ENCODE data around the gene LPAR6. TPM values are rescaled to one million over a fixed set of nuclear protein-coding genes. Genes with fewer than 3 reads are reported as not detected.
A peak's percentile ranks its signal among the peaks of the same experiment; 100 is the strongest.
"Not testable (repeated sequence)": the region's sequence is repeated elsewhere in the genome, so short reads cannot be mapped to it uniquely, and the experiment has no call there.

Gene LPAR6
- 5.5 and 8.8 TPM in 2 replicates for total RNA-seq (2014; rRNA removed; shearing (Covaris generic))

DNA sequence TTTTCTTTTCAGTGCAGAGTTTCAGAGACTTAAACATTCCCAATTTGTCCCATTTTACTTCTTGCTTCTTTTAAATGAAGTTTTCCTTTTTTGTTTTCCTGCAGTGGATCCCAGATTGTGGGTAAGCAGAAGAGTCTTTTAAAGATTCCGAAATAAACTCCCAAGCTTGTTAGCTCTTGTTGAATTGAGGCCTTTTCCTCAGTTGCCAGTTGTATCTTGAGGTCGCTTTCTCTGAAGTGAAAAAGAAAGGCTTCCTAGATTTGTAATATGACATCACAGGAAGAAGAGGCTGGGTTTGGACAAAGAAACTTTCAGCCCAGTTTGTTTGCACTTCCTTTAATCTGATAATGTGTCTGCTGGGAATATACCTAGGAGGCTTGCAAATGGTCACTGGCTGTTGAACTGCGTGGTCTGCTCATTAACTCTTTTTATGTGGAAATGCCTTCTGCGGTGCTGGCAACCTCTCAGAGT is at the start of gene LPAR6:
Gene LPAR6 (minus strand): TSS at position 233 of the 471 bp plus-strand sequence. CDS start 690 bp downstream, outside the sequence.
- no peaks in the 10 kb centered on the region for H3K27me3 ChIP-seq (ENCODE audit: control insufficient read depth, insufficient read depth, low read length)
- DNase-seq, result peak; percentile 2
- no peaks in the 10 kb centered on the region for H3K36me3 ChIP-seq (replicated peaks; ENCODE audit: control insufficient read depth, insufficient read depth, low read length)
- peak within 1 kb of the TSS; percentile 50 for H3K4me3 ChIP-seq (ENCODE audit: insufficient read depth, low read depth, low read length)

DNA sequence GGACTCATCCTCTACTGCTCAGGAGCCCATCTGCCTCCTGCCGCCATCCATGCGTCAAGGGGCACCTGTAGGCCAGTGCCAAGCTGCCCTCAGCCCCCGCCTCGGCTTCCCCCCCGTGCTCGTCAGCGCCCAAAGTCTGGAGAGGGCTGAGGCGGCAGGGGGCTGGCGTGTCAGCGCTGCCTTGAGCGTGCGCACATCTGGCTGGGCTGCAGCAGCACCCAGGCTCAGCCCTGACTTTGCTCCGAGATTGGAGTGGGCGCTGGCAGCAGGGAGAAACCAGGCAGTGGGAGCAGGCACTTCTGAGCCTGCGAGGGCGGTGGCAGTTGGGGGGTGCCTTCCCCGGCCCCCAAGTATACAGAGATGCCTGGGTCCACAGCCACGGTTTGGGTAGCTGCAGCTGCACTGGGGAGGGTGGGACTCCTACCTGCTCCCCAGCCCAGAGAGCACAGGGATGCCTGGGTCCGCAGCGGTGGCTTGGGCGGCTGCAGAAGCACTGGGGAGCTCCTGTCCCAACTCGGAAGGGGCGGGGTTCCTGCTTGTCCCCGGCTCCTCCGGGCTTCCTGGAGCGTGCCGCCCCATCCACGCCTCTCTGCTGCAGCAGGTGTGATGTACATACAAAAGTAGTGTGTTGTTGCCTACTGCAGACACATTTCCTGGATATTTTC is 44.8 kb upstream of the LPAR6 start:
- Histone ChIP-seq H3K4me3 (ENCODE audit: insufficient read depth, low read depth, low read length) (no peak overlapping the region), H3K27me3 (ENCODE audit: control insufficient read depth, insufficient read depth, low read length) (no peaks in the 10 kb centered on the region), H3K36me3 (replicated peaks; ENCODE audit: control insufficient read depth, insufficient read depth, low read length) (no peaks in the 10 kb centered on the region)
- peak; percentile 10 for DNase-seq

GRCh38 chr13:48456546-48456945 is 43.6 kb upstream of the LPAR6 start:
- H3K27me3 ChIP-seq (ENCODE audit: control insufficient read depth, insufficient read depth, low read length), result no peaks in the 10 kb centered on the region
- no peaks in the 10 kb centered on the region for H3K36me3 ChIP-seq (replicated peaks; ENCODE audit: control insufficient read depth, insufficient read depth, low read length)
- H3K4me3 ChIP-seq (ENCODE audit: insufficient read depth, low read depth, low read length), result no peak overlapping the region
- DNase-seq, result no peak

- not testable (repeated sequence) for DNase-seq; H3K36me3 ChIP-seq (replicated peaks; ENCODE audit: control insufficient read depth, insufficient read depth, low read length); H3K4me3 ChIP-seq (ENCODE audit: insufficient read depth, low read depth, low read length); H3K27me3 ChIP-seq (ENCODE audit: control insufficient read depth, insufficient read depth, low read length)
Observed at GRCh38 chr13:48451196-48451595, 38.3 kb upstream of the LPAR6 start.

DNA sequence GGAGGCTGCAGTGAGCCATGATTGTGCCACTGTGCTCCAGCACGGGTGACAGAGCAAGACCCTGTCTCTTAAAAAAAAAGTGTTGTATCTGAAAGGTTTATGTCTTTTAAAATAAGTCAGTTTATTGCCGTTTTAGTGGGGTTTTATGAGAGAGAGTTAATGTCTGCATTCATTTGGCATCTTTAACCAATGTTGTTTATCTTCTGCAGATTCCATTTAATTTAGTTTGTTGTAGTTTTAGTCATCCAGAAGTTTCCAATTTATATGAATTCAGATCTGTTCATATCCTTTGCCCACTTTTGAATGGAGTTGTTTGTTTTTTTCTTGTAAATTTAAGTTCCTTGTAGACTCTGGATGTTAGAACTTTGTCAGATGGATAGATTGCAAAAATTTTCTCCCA is 36.7 kb upstream of the LPAR6 start:
- no peak for DNase-seq
- no peak overlapping the region for H3K4me3 ChIP-seq (ENCODE audit: insufficient read depth, low read depth, low read length)
- no peaks in the 10 kb centered on the region for H3K36me3 ChIP-seq (replicated peaks; ENCODE audit: control insufficient read depth, insufficient read depth, low read length)
- no peaks in the 10 kb centered on the region for H3K27me3 ChIP-seq (ENCODE audit: control insufficient read depth, insufficient read depth, low read length)

DNA sequence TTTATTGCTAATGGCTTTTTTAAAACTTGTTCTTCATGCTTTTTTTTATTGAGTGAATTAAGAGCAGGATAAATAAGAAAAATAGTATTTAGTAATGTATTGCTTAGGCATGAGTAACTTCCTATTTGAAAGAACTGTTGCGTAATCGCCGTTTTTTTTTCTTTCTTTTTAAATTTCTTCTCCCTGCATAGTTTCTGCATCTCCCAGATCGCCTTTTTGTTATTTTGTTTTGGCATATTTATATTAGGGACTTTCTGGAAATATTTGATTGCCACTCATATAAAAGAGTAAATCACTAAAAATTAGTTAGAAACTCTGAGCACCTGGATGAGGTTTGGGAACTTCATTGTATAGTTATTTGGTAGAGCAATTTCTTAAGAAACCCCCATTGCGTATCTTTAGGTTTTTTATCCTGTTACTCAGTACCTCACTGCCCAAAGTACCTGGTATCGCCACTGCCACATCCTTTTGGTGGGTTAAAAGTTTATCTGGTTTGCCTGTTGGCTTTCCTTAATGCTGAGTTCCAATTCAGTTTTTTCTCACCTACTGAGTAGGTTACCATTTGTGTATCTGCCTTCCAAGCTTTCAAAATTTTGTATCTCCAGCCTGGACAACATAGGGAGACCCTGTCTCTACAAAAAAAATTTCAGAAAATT is 36.2 kb upstream of the LPAR6 start:
- Histone ChIP-seq H3K4me3 (ENCODE audit: insufficient read depth, low read depth, low read length) (no peak overlapping the region), H3K27me3 (ENCODE audit: control insufficient read depth, insufficient read depth, low read length) (no peaks in the 10 kb centered on the region), H3K36me3 (replicated peaks; ENCODE audit: control insufficient read depth, insufficient read depth, low read length) (no peaks in the 10 kb centered on the region)
- no peak for DNase-seq

DNA sequence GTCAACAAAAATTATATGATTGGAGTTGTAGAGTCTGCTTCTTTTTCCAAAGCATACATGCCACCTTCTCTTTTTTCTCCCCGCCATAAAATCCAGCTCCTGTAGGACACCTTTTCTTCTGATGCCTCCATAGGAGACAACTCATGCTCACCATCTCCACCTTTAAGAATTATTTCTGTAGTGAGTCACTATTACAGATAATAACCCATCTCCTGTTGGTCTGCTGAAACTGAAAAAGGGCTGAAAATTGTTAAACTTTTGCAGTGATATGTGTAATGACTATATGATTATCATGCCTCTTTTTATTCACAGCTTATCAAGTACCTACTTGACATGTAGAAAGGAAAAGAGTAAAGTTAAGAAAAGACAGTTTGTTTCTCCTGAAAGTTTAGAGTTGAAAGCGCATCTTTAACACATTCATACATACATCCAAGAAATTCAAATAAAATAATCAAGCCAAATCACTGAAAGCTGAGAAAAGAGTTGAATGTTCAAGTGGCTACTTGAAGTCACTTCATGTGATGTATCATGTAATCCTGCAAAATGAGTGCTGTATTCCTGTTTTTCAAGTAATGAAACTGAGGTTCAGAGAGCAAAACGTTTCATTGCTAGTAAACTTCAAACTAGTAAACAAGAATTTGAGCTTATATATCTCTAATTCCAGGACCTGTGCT is 35.5 kb upstream of the LPAR6 start:
- no peak overlapping the region for H3K4me3 ChIP-seq (ENCODE audit: insufficient read depth, low read depth, low read length)
- no peaks in the 10 kb centered on the region for H3K36me3 ChIP-seq (replicated peaks; ENCODE audit: control insufficient read depth, insufficient read depth, low read length)
- no peaks in the 10 kb centered on the region for H3K27me3 ChIP-seq (ENCODE audit: control insufficient read depth, insufficient read depth, low read length)
- no peak for DNase-seq

DNA sequence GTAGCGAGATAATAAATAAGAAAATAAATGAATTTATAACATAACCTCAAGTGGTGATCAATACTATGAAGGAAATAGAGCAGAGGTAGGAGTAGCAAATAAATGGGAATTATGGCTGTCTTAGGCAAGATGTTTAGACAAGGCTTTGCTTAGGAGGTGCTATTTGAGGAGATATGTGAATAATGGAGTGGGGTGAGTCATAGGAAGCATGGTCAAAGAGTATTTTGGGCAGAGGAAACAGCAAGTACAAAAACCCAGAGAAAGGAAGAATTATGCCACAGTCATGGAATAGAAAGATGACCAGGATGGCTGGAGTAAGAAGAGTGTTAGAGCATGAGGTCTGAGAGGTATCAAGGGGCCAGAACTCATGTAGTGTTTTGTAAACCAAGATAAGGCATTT is 33.6 kb upstream of the LPAR6 start:
- Histone ChIP-seq H3K36me3 (replicated peaks; ENCODE audit: control insufficient read depth, insufficient read depth, low read length) (no peaks in the 10 kb centered on the region), H3K4me3 (ENCODE audit: insufficient read depth, low read depth, low read length) (no peak overlapping the region), H3K27me3 (ENCODE audit: control insufficient read depth, insufficient read depth, low read length) (no peaks in the 10 kb centered on the region)
- no peak for DNase-seq

DNA sequence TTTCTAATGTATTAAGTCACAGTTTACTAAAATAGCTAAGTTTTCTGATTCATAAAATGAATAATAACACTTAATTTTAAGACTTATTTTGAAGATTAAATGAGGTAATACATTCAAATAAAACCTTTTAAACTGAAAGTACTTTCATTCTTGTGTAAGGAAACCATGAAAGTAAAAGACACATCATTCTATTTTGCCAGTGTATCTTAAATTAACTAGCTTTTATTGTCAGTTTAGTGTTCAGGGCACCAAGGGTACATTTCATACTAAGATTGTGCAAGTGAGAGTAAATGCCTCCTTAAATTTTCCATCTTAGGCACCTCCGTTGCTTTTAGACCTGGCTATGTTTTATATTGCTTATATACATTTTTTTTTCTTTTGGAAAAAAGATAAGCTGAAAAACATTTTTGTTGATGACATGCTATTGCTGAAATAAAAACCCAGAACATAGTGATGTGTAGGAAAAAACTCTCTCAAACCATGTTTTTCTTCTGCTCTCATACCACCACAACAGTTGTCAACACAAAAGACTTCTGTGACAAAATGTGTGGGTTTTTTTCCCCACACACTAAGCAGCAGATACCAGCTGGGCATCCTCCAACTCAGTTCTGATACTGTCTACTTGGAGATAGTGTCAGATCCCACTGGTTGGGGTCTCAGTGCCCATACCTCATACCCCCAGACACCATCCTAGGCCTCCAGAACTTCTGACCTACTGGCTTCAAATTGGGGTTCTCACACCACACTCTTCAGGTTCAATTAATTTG is 30.7 kb upstream of the LPAR6 start:
- no peaks in the 10 kb centered on the region for H3K36me3 ChIP-seq (replicated peaks; ENCODE audit: control insufficient read depth, insufficient read depth, low read length)
- no peak overlapping the region for H3K4me3 ChIP-seq (ENCODE audit: insufficient read depth, low read depth, low read length)

DNA sequence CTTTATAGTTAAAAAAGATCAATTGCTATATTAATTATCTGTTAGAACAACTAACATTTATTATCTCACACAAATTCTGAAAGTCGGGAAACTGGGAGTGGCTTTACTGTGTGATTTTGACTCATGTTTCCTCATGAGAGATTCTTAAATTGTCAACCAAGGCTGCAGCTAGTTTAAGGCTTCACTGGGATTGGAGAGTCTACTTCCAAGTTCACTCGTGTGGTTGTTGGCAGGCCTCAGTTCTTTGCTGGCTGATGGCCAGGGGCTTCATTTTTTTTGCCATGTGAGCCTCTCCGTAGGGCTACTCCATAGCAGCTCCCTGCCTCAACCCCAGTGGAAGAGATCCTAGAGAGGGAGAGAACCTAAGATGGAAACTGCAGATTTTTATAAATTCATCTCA is 24.5 kb upstream of the LPAR6 start:
- Histone ChIP-seq H3K27me3 (ENCODE audit: control insufficient read depth, insufficient read depth, low read length) (no peaks in the 10 kb centered on the region), H3K36me3 (replicated peaks; ENCODE audit: control insufficient read depth, insufficient read depth, low read length) (no peaks in the 10 kb centered on the region), H3K4me3 (ENCODE audit: insufficient read depth, low read depth, low read length) (no peak overlapping the region)
- DNase-seq, result no peak

More for the DNA sequence above, 30.7 kb upstream of the LPAR6 start:
- H3K27me3 ChIP-seq (ENCODE audit: control insufficient read depth, insufficient read depth, low read length), result no peaks in the 10 kb centered on the region
- no peak for DNase-seq

- no peak for DNase-seq
- H3K4me3 ChIP-seq (ENCODE audit: insufficient read depth, low read depth, low read length), result no peak overlapping the region
- no peaks in the 10 kb centered on the region for H3K27me3 ChIP-seq (ENCODE audit: control insufficient read depth, insufficient read depth, low read length)
- no peaks in the 10 kb centered on the region for H3K36me3 ChIP-seq (replicated peaks; ENCODE audit: control insufficient read depth, insufficient read depth, low read length)
Observed at GRCh38 chr13:48436661-48437288, 23.9 kb upstream of the LPAR6 start.

DNA sequence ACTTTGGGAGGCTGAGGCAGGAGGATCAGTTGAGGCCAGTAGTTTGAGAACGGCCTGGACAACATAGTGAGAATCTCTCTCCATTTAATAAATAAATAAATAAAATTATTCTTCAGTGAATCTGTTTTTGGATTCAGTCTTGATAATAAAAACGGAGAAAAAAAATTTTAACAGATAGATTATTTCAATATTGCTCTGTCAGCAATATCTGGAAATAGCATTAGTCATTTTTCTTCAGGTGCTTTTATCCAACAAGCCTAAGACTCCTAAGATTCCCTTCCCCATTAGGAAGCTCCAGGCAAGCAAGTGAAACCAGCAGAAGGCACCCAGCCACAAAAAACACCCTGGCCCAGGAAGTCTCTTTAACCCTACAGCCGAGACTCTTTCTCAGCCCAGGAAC is 21.3 kb upstream of the LPAR6 start:
- no peak for DNase-seq
- Histone ChIP-seq H3K4me3 (ENCODE audit: insufficient read depth, low read depth, low read length) (no peak overlapping the region), H3K36me3 (replicated peaks; ENCODE audit: control insufficient read depth, insufficient read depth, low read length) (no peaks in the 10 kb centered on the region)

DNA sequence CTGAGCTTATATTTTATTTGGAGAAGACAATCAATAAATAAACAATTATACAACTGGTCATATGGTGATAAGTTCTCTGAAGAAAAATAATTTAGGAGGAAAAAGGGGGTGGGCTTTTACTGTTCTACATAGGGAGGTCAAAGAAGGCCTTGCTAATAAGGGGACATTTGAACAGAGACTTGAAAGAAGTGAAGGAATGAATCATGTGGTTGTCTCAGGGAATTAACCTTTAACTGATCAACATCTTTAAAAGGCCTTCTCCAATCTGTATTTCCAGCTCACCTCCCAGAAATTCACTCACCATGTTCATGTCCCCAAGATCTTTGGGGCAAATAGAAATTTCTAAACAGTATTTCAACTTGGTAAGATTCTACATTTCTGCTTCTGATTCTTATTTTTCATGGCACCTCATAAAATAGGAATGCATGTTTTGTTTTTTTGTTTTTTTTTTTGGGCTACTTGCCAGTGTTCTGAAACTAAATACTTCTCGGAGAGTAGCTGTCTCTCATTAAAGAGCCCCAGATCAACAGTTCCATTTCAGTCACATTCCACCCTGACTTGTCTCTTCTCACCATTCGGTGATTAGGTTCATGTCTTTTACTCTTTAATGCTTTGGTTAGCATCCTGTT is 19.2 kb upstream of the LPAR6 start:
- Histone ChIP-seq H3K27me3 (ENCODE audit: control insufficient read depth, insufficient read depth, low read length) (no peaks in the 10 kb centered on the region), H3K4me3 (ENCODE audit: insufficient read depth, low read depth, low read length) (no peak overlapping the region), H3K36me3 (replicated peaks; ENCODE audit: control insufficient read depth, insufficient read depth, low read length) (no peaks in the 10 kb centered on the region)
- no peak for DNase-seq

More for the DNA sequence above, 21.3 kb upstream of the LPAR6 start:
- H3K27me3 ChIP-seq (ENCODE audit: control insufficient read depth, insufficient read depth, low read length), result no peaks in the 10 kb centered on the region

DNA sequence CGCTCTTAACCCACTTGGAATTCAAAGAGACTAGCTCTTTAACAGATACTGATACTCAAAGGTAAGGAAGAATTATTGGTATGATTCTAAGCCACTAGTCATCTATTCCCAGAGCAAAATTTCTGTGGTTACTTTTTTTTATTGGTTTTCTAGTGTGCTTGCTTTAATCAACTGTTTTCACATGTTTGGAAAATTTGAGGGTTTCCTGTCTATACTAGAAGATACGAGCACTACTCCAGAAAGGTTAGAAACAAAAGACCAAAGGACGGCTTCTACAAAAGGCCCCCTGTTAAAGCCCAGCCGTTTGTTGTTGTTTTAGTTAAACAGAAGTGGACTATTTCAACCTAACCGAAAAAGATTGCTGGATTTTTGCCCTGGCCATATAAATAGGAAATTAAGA is 18.5 kb upstream of the LPAR6 start:
- no peak for DNase-seq
- Histone ChIP-seq H3K27me3 (ENCODE audit: control insufficient read depth, insufficient read depth, low read length) (no peaks in the 10 kb centered on the region), H3K4me3 (ENCODE audit: insufficient read depth, low read depth, low read length) (no peak overlapping the region), H3K36me3 (replicated peaks; ENCODE audit: control insufficient read depth, insufficient read depth, low read length) (no peaks in the 10 kb centered on the region)
